IMR-90 (cell line): Measurements from ENCODE around the gene KLHDC2.

ENCODE experiments used
- CTCF ChIP-seq: conservative IDR thresholded peaks from 2 replicates; pipeline ENCODE4 v1.5.1; 2012; ENCODE audit warnings: mild to moderate bottlenecking, low read depth, low read length, improper control_type of control experiment
- POLR2A ChIP-seq: IDR thresholded peaks from 2 replicates; pipeline ENCODE4 v1.6.1; 2012; ENCODE audit warnings: mild to moderate bottlenecking, low read depth, low read length
- USF2 ChIP-seq: fragments of 150-350 bp; IDR thresholded peaks from 2 replicates; pipeline ENCODE4 v1.6.1; 2017; ENCODE audit warnings: mild to moderate bottlenecking, antibody characterized with exemption, low read length, low read depth

- TF ChIP-seq CTCF (no peak), POLR2A (no peak), USF2 (no peak)
These were observed 52.2 kb downstream of the KLHDC2 start for GRCh38 chr14:49820176-49820575.
